NCI-H2107 (cell line): ENCODE data around the gene COL27A1.

Experiments used
- DNase-seq: peaks from one replicate; lab custom pipeline; 2025; lab: John Stamatoyannopoulos, UW

The COL27A1 gene

GRCh38 chr9:114169029-114169951, 14.0 kb downstream of the COL27A1 start:
- DNase-seq: no peak

GRCh38 chr9:114169952-114170770, 14.8 kb downstream of the COL27A1 start:
- no peak for DNase-seq

- DNase-seq: no peak
Measured at GRCh38 chr9:114170771-114171461, 15.6 kb downstream of the COL27A1 start.

GRCh38 chr9:114171500-114171899, 16.2 kb downstream of the COL27A1 start:
- DNase-seq: no peak

- DNase-seq: no peak
Measured at GRCh38 chr9:114172981-114173833, 17.9 kb downstream of the COL27A1 start.

- DNase-seq: no peak
Measured at GRCh38 chr9:114174557-114174875, 19.2 kb downstream of the COL27A1 start.

GRCh38 chr9:114174876-114175771, 19.8 kb downstream of the COL27A1 start:
- DNase-seq: no peak

GRCh38 chr9:114176624-114177291, 21.4 kb downstream of the COL27A1 start:
- DNase-seq: no peak

- DNase-seq: no peak
Measured at GRCh38 chr9:114177423-114178064, 22.2 kb downstream of the COL27A1 start.

GRCh38 chr9:114178076-114178475, 22.7 kb downstream of the COL27A1 start:
- no peak for DNase-seq

- no peak for DNase-seq
Measured at GRCh38 chr9:114178756-114179450, 23.6 kb downstream of the COL27A1 start.

- DNase-seq: no peak
Measured at GRCh38 chr9:114179516-114179915, 24.2 kb downstream of the COL27A1 start.

GRCh38 chr9:114180696-114181606, 25.6 kb downstream of the COL27A1 start:
- DNase-seq: no peak

- DNase-seq: no peak
Measured at GRCh38 chr9:114181607-114182409, 26.5 kb downstream of the COL27A1 start.

GRCh38 chr9:114183006-114183405, 27.7 kb downstream of the COL27A1 start:
- no peak for DNase-seq

GRCh38 chr9:114184071-114184470, 28.7 kb downstream of the COL27A1 start:
- DNase-seq: no peak

- DNase-seq: no peak
Measured at GRCh38 chr9:114184866-114185265, 29.5 kb downstream of the COL27A1 start.
